ENCODE measurements around the gene TMPRSS9.
"Not testable (repeated sequence)": the region's sequence is repeated elsewhere in the genome, so short reads cannot be mapped to it uniquely, and the experiment has no call there.

The TMPRSS9 gene

GRCh38 chr19:2362046-2362969 is 2.2 kb downstream of the TMPRSS9 start:
- no peak for DNase-seq

DNA sequence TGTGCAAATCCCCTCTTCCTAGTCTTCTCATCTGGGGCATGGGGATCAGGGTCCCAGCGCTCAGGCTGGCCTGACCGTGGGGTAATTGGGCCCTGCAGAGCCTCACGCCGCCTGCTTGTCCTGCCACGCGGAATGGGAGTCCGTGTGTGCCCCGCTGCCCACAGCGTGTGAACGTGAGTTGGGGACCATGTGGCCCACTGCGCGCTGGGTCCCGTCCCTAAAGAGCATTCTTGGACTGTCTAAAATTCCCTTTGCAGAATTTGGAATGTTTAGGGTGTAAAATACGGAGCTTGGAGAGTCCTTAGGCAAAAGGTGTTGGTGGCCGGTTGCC is 2.9 kb downstream of the TMPRSS9 start:
- DNase-seq = no peak

DNA sequence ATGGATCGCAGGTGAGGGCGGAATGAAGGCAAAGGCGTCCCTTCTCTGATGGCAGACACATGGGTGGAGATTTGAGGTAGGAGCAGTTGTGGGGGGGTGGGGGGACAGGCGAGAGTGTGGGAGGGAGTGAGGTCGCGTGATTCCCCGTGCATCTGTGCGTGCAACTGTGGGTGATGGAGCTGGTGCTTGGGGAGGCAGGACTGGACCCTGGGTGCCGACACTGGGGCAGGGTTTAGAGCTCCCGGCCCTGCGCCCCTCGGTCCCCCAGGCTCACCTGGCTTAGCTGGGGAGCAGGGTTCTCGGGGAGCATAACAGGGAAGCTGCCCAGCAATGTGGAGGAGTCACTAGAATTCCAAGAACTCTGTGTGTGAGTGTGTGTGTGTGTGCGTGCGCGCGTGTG is 3.4 kb downstream of the TMPRSS9 start:
- DNase-seq = no peak

GRCh38 chr19:2365201-2365970 is 5.3 kb downstream of the TMPRSS9 start:
- DNase-seq = no peak

DNA sequence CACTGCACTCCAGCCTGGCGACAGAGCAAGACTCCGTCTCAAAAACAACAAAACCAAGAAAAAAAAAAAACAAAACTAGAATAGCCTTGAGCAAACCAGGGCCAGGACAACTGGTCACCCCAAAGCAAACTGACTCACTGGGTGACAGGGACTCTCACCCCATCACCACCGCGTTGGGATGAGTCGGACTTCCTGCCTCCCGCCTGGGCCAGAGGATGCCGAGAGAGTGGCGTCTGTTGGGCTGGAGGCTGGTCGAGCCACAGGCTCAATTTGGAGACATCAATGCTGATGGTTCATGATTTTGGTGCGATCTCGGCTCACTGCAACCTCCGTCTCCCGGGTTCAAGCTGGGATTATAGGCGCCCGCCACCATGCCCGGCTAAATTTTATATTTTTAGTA is 11.6 kb downstream of the TMPRSS9 start:
- peak; percentile 53 for DNase-seq

DNA sequence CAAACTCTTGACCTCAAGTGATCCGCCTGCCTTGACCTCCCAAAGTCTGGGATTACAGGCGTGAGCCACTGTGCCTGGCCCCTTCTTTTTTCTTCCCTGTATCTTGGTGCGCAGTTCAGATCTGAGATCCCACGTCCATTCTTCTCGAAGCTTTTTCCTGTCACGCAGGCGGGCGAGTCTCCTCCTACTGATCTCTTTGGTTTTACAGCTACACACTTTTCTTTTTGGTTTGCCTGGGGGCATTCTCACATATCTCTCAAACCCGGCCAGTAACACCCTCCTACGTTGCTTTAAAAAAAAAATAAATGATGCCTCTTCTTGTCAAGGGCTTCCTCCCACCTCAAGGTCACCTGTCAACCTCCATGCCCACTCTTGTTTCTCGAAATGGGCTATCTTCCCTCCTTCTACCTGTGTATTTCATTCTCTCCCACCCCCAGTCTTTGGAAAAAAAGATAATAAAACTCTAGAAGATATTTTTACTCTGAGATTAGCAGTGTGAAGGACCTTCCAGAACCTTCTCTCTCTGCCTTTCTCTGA is 12.1 kb downstream of the TMPRSS9 start:
- no peak for DNase-seq

DNA sequence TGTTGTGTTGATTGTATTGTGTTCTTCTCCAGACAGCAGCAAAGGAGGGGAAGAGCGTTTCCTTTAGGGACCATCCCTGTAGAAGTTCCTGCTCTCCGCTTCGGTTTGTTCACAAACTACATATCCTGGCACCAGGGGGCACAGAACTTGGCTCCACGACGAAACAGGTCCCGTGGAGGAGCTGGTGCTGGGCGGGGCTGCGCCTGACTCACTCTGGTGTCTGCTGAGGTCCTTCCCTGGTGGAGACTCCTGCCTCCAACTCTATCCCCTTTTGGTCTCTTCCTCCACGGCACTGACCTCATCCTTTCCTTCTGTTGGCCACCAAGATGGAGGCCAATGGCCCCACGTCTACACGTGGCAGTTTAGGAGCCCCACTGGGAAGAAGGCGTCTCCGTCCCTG is 14.7 kb downstream of the TMPRSS9 start:
- DNase-seq = no peak

GRCh38 chr19:2375353-2376121 is 15.5 kb downstream of the TMPRSS9 start:
- DNase-seq = no peak

DNA sequence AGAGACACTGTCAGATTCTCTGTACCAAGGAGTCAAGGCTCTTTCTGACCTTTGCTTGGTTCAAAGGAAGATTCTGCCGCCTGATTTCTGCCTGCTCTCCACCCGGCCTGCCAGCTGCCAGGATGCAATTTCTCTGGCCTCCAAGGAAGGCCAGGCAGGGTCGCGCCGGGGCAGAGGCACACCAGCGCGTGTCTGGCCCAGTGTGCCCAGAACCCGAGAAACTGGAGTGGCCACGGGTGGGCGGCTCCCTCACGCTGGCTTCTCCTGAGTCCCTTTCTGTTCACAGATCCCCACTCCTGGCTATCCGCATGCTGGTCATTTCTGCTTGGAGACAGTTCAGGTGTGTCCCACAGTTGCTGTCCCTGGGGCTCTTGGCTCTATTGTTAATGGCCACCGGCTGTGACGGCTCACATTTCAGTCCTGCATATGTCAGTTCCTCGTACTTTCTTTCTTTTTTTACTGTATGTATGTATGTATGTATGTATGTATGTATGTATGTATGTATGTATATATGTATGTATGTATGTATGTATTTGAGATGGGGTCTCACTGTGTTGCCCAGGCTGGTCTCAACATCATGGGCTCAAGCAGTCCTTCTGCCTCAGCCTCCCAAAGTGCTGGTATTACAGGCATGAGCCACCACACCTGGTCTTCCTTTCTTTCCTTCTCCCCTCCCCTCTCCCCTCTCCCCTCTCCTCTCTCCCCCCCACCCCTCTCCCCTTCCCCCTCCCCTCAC is 16.9 kb downstream of the TMPRSS9 start:
- DNase-seq = no peak

DNA sequence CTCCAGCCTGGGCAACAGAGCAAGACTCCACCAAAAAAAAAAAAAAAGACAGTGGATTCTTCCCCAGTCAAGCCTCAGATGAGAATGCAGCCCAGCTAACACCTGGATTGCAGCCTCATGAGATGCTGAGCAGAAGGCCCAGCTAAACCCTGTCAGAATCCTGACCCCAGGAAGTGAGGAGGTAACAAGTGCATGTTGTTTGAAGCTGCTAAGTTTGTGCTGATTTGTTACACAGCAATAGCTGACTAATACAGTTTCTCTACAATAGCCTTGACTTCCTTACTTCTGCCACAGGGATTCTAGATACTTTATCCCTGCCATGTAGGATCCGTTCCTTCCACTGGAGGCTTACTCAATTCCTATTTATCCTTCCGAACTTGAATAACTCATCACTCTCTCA is 20.5 kb downstream of the TMPRSS9 start:
- no peak for DNase-seq

DNA sequence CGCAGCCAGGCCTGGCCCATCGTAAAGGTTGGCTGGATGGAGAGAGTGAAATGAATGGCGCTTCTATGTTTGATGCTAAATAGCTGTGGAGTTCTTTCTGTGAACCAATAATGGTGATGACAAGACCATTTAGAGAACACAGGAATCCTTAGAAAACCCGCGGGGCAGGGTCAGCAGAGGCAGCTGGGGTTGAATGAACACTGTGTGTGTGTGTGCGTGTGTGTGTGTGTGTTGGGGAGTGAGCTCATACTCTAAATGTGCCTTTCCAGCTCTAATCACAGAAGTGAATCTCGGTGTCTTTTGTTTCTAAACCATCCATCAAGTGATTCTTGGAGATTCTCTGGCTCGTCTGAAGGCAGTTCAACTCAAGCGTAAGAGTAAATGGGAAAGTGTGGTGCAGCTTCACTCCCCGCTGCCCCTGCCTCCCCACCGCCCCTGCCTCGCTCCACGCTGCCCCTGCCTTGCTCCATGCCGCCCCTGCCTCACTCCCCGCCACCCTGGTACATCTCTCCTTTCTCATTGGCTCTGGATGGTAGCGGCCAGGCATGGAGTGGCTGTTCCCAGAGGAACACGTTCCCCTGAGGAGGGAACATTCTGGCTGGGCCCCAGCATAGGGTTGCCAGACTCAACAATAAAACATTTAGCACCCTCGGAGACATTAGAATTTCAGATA is 21.2 kb downstream of the TMPRSS9 start:
- peak; percentile 27 for DNase-seq

DNA sequence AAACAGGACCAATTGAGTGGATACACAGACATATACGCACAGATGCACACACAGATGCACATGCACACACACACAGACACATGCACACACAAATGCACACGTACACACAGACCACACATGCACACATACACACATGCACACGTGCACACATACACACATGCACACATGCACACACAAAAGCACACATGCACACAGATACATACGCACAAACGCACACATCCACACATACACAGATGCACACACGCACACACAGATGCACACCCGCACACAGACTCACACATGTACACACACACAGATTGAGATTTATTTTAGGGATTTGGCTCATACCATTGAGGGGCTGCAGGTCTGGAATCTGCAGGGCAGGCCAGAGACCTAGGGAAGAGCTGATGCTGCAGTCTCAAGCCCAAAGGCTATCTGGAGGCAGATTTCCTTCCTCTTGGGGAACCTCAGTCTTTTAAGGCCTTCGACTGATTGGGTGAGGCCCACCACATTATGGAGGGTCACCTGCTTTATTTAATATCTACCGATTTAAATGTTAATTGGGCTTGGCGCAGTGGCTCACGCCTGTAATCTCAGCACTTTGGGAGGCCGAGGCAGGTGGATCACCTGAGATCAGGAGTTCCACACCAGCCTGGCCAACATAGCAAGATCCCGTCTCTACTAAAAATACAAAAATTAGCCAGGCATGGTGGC is 22.6 kb downstream of the TMPRSS9 start:
- DNase-seq = no peak

DNA sequence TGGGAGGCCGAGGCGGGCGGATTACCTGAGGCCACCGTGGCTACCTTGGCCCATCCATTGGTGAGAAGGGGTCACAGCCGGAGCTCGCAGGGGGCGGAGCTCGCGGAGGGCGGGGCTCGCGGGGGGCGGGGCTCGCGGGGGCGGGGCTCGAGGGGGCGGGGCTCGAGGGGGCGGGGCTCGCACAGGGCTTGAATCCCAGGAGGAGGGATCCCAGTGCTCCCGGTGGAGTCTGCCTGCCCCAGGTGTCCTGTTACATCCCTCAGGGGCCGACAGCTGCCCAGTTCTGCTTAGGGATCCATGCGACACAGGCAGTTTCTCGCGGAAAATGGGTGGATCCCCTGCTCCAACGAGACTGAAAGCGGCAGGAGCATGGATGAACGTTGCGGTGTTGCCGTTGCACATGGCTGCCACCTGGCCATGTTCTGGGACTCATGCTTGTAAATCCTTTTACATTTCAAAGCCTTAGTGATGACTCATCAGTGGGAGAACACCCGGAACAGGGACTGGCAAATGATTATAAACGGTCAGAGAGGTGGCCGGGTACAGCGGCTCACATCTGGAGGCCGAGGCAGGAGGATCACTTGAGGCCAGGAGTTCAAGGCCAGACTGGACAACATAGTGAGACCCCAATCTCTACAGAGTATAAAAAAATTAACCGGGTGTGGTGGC is 25.1 kb downstream of the TMPRSS9 start:
- peak; percentile 66 for DNase-seq

DNA sequence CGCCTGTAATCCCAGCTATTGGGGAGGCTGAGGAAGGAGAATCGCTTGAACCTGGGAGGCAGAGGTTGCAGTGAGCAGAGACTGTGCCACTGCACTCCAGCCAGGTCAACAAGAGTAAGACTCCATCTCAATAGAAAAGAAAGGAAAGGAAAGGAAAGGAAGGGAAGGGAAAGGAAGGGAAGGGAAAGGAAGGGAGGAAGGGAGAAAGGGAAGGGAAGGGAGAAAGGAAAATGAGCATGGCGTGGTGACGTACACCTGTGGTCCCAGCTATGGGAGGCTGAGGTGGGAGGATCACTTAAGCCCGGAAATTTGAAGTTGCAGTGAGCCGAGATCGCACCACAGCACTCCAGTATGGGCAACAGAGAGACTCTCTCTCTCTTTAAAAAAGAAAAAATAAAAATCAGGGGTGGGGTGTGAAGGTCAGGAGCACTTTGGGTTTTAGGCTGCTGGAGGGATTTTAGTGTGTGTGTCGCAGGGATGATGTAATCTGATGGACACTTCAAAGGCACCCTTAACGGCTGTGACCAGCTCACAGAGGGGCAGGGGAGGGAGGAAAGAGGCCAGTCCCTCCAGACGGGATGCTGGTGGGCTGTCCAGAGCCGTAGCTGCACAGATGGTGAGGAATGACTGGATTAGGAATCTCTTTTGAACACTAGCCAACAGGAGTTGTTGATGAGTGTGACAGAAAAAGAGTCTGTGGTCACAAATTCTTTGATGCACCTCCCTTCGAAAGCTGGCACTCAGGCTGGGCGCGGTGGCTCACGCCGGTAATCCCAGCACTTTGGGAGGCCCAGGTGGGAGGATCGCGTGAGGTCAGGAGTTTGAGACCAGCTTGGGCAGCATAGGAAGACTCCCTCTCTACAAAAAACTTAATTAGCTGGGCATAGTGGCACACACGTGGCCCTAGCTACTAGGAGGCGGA is 27.6 kb downstream of the TMPRSS9 start:
- no peak for DNase-seq

- DNase-seq = no peak
Observed at GRCh38 chr19:2389594-2389993, 29.5 kb downstream of the TMPRSS9 start.

GRCh38 chr19:2391118-2391725 is 31.2 kb downstream of the TMPRSS9 start:
- DNase-seq = peak; percentile 77

- DNase-seq = no peak
Observed at GRCh38 chr19:2392366-2392765, 32.3 kb downstream of the TMPRSS9 start.

GRCh38 chr19:2392899-2393298 is 32.8 kb downstream of the TMPRSS9 start:
- not testable (repeated sequence) for DNase-seq

- DNase-seq = no peak
Observed at GRCh38 chr19:2394054-2394441, 34.0 kb downstream of the TMPRSS9 start.
